Hematopoietic multipotent progenitor cell treated with erythropoietin and hydrocortisone succinate and interleukin-3 and kit ligand, for 6 days (in vitro differentiated cells): ENCODE measurements around the gene DCTN4.
A peak's percentile ranks its signal among the peaks of the same experiment; 100 is the strongest.
"Not testable (repeated sequence)": the region's sequence is repeated elsewhere in the genome, so short reads cannot be mapped to it uniquely, and the experiment has no call there.

Experiments
- DNase-seq: peaks from one replicate; pipeline ENCODE4 v3.0.0-alpha.2; 2015

Gene DCTN4

DNA sequence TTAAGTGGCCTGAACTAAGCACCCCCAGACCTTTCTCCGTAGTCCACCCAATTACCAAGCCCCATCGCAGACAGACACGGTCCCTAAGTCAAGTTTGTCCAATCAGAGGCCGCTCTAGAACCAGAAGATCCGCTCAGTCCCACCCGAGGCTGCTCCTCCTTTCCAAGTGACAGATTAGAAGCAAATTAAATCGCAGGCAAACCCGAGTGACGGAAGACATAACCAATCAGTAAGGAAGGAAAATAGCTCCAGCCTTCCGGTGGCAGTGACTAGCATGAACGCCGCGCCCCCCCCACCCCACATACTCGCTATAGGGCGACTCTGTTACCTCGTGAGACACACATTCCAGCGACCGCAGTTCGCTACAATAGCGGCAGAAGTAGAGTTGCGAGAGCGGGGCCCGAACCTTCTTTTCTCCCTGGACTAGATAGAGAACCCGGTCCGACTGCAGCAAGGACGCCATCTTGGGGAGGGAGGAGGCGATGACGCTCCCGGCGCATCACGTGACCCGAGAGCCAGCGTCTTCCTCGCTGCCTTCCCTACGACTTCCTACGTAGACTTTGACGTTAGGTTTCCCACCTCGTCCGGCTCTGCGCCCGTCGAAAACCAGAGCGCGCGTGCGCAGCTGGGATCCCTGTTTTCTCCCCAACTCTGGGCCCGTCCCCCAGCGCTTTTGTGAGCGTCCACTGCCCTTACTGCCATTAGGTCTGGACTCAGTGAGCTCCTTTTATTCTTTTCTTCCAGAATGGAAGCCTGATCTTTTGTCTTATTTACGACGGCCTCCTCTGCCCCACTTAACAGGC lies at the start of gene DCTN4:
Gene DCTN4 (minus strand): TSS at position 487 of the 803 bp plus-strand sequence. CDS start 24 bp downstream, at position 463.
- DNase-seq = peak; percentile 99

DNA sequence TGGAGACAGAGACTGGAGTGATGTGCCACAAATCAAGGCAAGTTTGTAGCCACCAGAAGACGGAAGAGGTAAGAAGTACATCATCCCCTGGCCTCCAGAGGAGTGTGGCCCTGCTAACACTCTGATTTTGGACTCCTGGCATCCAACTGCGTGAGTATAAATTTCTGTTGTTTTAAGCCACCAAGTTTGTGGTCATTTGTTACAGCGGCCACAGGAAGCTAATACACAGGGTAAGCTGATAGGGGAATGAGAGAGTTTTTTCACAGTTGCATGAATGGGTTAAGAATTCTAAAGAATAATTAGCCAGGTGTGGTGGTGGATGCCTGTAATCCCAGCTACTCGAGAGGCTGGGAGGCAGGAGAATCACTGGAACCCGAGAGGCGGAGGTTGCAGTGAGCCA lies 45.6 kb upstream of the DCTN4 start:
- DNase-seq = no peak

DNA sequence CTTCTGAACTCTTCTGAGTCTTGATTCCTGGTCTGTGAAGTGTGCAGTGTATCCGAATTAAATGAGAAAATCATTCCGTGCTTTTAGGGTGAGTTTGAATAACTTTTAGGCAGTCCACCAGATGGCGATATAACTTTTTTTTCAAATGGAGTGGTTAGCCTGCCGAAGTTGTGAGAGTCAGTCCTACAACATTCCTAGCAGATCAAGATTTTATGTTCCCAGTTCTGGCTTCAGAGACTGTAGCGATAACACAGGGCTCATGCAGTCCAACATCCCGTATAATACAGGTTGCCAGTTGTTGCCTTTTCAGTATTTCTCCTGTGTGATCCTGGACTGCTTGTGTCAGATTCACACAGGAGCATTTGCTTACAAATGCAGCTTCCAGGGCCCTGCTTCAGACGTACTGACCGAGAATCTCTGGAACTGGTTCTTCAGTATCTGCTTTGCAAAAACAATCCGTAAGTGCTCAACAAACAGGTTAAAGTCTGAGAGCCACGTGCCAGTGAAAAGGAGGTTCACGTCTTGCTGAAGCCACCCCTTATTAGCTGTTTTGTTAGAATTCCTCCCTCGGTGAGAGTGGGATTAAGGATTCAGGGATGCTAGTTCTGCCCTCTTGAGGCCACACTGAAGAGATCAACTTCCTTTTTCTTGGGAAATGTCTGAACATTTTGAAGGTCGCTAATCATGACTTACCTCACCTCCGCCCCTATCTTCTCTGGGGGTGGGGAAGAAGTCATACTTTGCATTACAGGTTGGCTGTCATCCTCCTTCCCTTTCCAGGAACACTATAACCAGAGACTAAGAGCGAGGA lies 42.5 kb upstream of the DCTN4 start:
- DNase-seq = peak; percentile 83

DNA sequence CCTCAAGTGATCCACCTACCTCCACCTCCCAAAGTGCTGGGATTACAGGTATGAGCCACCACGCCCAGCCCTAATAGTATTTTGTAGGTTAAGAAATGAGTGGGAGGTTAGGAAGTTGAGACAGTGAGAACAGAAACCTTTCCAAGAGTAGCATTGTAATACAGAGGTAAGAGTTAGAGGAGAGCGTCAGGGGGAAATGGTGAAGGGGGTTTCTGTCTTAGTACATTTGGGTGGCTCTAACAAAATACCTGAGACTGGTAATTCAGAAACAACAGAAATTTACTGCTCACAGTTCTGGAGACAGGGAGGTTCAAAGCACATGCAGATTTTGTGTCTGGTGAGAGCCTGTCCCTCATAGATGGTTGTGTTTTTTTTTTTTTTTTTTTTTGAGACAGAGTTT lies 38.6 kb upstream of the DCTN4 start:
- DNase-seq = no peak

DNA sequence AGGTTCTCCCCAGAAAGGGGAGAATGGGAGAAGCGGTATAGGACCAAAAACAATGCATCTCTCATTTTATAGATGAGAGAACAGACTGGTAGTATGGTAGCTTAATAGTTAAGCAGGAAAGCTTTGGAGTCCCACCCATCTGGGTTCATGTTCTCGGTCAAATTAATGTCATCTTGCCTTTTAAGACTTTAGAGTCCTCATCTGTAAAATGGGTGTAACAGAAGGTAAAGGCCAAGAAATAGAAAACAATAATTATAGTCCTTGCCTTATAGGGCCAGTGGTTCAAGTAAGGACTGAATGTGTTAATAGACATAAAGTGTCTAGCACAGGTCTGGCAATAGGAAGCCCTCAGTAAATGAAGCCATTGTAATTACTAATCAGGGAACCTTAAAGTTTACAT lies 36.1 kb upstream of the DCTN4 start:
- no peak for DNase-seq

DNA sequence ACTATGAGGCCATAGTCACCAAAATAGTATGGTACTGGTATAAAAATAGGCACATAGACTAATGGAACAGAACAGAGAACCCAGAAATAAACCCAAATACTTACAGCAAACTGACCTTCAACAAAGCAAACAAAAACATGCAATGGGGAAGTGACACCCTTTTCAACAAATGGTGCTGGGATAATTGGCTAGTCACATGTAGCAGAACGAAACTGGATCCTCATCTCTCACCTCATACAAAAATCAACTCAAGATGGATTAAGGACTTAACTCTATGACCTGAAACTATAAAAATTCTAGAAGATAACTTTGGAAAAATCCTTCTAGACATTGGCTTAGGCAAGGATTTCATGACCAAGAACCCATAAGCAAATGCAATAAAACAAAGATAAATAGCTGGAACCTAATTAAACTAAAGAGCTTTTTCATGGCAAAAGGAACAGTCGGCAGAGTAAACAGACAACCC lies 34.6 kb upstream of the DCTN4 start:
- DNase-seq = not testable (repeated sequence)

DNA sequence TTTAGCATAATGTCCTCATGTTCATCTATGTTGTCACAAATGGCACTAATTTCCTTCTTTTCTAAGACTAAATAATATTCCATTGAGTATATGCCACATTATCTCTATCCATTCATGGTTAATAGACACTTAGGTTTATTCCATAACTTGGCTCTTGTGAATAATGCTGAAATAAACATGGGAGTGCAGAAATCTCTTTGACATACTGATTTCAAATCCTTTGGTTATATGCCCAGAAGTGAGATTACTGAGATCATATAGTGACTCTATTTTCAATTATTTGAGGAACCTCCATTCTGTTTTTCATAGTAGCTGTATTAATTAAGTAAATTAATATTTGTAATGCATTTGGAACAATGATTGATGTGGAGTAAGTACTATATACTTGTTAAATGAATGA lies 32.7 kb upstream of the DCTN4 start:
- DNase-seq = no peak

DNA sequence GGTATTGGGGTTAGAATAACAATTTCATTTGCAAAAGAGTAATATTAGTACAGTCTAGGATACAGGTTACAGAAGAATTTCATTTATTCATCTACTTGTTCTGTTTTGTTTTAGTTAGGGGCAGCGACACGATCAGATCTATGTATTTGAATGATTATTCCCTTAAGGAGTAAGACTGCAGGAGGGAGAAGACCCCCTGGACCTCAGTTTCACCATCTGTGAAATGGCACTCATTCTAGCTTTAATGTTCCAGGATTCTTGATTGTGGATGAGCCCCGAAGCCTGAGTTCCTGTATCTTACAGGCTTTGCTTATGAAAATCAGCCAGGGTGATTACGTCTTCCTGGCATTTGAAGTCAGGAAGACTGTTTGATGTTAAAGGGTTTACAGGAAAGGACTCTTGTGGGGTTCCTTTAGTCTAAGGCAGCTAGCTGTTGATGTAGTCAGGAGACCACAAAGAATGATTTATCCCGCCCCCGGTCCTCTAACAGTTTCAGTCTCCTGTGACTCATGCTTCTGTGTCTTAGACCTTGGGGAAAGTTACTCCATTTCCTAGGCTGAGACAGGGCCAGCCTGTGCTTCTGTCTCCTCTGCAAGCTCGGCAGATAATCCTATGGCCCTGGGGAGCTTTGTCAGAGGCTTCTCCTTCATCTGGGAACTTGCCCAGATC lies 31.3 kb upstream of the DCTN4 start:
- peak; percentile 69 for DNase-seq

DNA sequence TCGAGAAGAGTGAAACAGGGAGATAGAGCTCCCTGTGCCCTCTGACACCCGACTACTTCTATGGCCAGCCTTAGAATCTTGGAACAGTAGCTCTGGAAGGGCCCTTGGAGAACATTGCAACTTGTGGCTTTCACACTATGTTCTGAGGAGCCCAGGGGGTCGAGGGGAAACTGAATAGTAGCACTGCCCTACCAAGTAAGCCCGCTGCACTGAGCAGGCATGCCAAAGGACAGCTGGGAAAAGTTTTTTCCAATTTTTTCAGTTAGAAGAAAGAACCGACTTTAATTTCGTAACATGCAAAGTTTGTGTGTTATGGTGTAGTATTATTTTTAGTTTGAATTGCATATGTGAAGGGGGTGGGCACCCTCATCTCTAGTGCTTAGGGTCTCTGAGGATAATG lies 30.6 kb upstream of the DCTN4 start:
- no peak for DNase-seq

DNA sequence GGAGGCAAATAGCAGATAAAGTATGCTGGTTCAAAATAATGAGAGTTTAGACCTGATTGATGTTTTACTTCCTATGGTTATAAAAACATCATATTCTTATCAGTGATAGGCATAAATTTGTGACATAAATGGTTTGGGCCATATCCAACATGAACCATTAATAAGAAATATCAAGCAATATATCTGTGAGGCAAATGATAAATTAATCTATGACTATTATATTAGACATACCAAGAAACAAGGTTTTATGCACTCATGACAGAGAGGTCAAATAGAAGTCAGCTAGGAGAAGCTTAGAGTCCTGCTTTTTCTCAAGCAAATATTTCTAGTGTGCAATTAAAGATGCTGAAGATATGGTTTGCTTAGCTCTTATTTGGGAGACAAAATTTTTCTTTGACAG lies 30.2 kb upstream of the DCTN4 start:
- DNase-seq = no peak

DNA sequence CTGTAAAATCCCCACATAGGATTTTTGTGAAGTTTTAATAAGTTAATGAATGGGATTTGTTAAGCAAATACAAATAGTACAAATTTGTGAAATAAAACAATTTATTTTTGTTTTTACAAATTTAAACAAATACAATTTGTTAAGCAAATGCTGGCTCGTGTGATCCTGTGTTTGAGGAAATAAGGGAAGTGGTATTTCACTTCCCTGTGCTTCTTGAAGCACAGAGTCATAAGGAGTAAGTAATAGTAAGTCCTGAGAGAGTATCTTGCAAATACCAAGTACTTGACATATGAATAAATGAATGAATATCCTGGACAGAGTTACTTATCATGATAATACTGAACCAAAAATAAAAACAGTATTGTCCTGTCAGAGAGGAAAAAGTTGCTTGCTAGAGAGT lies 28.8 kb upstream of the DCTN4 start:
- DNase-seq = no peak

DNA sequence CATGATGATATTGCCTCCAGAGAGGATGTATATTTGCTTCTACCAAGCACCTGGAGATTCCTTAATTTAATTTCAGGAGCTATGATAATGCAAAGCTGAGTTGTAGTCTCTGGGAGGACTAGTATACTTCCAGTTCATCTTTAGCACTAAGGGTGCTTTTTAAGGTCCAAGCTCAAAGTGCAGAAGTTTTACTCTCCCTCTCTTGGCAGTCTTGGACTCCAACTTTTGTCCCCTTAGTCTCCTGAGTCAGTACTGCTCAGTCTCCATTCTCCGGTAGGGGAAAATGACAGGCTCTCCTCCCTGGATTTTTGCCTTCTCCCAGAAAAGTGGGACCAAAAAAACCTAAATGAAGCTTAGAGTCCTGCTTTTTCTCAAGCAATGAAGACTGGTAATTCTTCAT lies 28.1 kb upstream of the DCTN4 start:
- no peak for DNase-seq

DNA sequence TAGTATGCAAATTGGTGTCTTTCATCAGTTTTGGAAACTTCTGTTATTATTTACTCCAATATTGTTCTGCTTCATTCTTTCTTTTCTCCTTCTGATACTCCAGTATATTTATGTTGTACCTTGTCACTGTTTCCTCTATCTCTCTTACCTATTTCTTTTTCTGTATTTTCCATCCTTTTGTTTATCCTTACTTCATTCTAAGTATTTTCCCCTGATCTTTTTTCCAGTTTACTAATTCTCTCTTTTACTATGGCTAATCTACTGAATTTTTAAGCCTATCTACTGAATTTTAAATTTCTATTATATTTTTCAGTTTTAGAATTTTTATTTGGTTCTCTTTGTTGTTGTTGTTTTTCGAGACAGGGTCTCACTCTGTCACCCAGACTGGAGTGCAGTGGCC lies 27.1 kb upstream of the DCTN4 start:
- no peak for DNase-seq

DNA sequence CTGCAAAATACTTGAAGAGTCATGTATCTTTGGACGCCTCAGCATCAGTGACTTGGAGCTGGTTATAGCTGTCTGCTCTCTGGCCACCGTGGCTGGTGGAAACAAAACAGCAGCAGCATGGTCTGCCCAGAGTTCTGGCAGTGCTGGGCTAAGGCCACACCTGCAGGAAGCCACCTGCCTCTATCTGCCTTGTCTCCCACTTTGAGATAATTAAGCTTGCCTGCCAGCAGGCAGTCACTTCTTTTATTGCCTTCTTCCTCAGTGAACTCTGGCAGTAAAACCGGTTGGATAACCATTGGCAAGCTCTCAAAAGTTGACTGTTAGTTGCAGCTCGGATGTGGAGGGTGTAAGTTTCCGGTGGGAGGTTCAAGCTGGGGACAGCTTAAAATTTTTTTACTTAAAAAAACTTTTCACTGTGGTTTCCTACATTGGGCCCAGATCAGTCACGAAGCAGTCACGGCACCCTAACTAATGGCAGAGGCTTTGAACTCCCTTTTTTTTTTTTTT lies 24.7 kb upstream of the DCTN4 start:
- peak; percentile 79 for DNase-seq

DNA sequence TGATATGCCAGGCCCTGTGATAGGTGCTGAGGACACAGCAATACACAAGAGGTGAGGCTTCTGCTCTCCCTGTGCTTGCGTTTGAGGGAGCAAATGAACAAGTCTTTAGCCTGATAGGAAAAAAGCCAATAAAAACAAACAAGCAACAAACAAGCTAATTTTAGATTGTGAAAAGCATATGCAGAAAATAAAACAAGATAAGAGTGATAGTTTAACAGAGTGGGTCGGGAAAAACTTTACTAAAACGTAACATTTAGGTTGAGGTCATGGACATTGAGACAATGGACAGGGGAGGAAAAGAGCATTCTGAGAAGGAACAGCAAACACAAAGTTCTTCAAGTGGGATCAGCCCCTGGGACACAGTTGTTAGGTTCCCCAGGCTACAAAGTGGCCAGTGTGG lies 24.0 kb upstream of the DCTN4 start:
- no peak for DNase-seq

DNA sequence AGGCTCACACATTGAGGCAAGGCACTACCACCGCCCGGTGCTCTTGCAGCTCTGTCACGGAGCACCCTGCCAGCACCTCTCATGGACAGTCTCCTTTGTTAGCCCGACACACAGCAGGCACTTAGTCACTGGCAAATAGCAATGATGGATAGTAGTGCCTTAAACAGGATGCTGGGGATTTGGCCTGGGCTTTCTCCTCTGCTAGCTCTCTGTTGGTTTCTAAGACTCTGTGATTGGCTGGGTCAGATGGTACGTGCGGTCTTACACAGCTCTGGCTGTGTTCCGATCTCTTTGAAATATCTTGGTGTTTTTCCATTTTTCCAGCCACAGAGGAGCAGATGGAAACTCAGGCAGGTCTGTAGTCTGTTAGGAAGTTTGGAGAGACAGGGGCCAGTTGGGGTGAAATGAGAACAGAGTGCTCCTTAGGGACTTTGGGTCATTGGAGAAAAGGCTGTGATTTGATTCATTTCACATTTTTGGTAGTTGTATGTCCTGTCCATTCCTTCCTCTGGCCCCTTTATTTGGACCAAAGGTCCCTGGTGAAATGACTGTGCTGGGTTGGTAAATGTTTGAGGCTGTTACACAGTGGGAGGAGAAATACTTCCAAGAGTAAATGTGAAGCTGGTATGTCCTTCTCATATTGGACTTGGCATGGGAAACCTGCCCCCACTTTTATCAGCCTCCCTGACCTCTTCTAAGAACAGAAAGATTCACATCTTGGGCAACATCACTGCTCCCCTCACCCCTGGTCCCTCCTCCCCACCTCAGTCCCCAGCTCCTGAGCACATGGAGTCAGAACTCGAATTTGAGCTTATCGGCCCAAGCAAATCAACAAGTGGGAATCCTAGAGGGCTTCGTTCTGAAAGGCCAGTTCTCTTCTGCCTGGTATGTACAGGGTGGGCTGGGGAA lies 23.1 kb upstream of the DCTN4 start:
- no peak for DNase-seq

DNA sequence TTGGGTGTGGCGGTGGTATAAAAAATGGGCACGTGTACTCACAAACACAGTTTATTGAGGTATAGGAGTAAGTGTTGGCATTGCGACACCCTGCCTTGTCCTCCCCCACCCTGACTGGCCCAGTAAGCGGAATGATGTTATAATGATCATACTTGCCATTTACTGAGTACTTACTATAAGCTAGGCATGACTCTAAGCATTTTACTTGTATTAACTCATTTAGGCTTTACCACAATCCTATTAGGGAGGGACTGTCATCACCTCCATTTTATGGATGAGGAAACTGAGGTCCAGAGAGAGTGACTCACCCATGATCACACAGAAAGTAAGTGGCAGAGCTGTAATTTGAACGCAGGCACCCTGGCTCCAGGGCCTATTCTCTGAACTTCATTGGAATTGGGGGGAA lies 22.0 kb upstream of the DCTN4 start:
- DNase-seq = no peak

DNA sequence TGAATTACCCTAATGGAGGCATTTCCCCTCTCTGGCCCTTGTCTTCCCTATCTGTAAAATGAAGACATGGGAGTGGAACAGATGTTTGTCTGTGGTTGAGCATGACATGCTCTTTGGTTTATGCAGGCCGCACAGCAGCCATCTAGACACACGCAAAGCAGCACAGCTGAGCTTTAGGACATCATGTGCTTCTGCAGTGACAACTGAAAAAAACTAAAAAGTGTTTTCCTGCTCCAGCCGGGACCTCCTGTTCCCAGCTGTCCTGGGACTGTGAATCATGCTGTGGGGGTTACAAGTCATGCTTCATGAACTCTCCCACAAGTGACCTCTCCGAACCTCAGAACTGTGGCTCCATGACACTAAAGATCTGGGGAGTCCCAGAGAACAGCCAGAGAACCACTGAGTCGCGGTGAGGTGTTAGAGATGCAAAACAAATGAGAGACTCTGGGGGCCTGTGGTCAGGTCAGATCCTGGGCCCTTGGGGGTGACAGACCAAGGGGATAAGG lies 21.4 kb upstream of the DCTN4 start:
- DNase-seq = peak; percentile 72

DNA sequence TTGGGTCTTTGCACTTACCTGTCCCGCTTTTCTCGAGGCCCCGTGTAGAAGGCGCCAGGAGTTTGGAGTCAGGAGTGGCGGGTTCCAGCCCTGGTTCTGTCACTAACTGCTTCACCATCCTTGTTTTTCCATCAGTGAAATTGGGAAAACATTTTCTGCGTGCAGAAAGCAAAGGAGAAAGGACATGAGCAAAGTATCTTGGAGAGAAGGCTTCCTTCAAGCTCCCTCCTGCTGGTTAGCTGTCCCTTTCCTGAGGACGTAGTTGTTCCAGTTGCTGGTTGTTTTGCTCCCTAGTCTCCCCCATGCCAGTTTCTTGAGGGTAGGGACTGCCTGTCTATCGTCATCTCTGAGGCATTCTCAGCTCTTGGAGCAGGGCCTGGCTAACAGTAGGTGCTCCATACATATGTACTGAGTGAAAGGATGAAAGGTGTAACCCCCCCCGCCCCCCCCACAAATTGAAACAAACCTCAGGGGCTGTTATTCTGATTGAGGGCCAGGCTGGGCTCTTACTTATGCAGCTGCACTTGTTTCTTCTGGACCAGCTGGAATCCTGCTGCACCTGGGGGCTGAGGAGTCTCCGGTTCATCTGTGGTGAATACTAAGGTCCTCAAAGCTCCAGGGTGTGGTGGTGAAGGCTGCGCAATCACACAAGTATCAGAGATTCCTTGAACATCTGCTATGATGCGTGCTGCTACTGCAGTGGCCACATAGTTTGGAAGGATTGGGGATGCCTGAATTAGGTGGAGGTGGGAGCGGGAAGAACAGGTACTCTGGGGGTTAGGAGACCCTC lies 20.8 kb upstream of the DCTN4 start:
- no peak for DNase-seq

DNA sequence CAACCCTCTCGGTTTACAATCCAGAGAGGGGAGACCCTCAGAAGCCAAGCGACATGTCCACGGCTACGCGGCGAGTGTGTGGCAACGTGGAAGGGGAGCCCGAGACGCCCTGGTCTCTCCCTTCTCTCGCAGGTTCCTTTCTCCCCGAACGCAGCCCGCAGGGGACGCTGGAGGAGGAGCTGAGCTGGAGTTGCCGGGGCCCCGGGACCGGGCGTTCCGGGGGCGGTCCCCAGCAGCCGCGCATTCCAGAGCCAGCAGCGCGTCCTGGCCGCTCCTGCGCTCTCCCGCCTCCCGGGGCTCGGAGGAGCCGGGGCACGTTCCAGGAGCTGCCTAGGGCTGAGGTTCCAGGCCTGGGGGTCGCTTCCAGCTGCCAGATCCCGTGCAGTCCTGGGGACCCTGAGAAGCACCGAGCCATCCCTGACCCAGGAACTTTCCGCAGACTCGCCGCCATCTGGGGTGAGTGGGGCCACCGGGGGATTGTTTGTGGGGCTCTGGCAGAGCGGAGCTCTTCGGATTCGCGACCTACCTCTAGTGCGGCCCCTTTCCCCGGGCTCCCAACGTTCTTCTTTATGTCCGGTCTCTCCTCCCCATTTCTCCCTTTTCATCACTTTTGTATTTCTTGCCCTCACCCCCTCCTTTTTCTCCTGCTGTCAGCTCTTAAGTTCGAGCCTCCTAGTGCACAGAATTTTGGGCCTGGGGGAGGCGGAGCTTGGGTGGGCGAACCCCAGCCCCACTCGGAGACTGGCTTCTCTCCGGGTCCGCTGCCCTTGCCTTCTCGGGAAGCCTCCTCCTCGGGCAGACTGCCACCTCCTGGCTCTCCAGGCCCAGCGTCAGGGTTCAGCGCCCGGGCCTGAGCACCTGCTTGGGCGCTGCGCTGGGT lies 19.9 kb upstream of the DCTN4 start, which contains the start of gene SMIM3:
Gene SMIM3 (plus strand): TSS at position 241 of the 880 bp plus-strand sequence. CDS start 16,684 bp downstream, outside the sequence.
- peak; percentile 83 for DNase-seq
